ENCODE results near the gene OPTN. TPM values are rescaled to one million over a fixed set of nuclear protein-coding genes. Genes with fewer than 3 reads are reported as not detected.

The OPTN gene
- total and polyA plus RNA-seq, 4 donors, result 23.0 to 45.6 (median 37.7) TPM

- Histone ChIP-seq H3K27ac (ENCODE audit: low read depth in 1 of 2, low read length in 1 of 2) (no peak overlapping the region), H3K9me3 (ENCODE audit: control insufficient read depth in 4 of 4, insufficient read depth in 3 of 4, low read length in 3 of 4) (peaks cover 0 to 2% (median 0%) of the 10 kb centered on the region in 4 donors), H3K36me3 (ENCODE audit: control insufficient read depth in 4 of 4, insufficient read depth in 4 of 4, low read length in 4 of 4) (no peaks in the 10 kb centered on the region), H3K4me3 (no peak overlapping the region), H3K9ac (ENCODE audit: insufficient read depth in 1 of 2, low read length in 2 of 2) (no peak overlapping the region), H3K27me3 (ENCODE audit: control insufficient read depth in 3 of 3, insufficient read depth in 3 of 3, low read length in 2 of 3) (peaks cover 0 to 17% (median 0%) of the 10 kb centered on the region in 3 donors), H3K4me1 (ENCODE audit: control insufficient read depth in 5 of 5, insufficient read depth in 5 of 5, low read length in 5 of 5) (no peaks in the 10 kb centered on the region)
- 98 to 99% methylated on average over 2 of the region's 2 CpGs for whole genome bisulfite sequencing, 2 donors
- DNase-seq (no peak), ATAC-seq (ENCODE audit: insufficient read depth, low FRiP score) (no peak)
- TF ChIP-seq, protein P1, sequence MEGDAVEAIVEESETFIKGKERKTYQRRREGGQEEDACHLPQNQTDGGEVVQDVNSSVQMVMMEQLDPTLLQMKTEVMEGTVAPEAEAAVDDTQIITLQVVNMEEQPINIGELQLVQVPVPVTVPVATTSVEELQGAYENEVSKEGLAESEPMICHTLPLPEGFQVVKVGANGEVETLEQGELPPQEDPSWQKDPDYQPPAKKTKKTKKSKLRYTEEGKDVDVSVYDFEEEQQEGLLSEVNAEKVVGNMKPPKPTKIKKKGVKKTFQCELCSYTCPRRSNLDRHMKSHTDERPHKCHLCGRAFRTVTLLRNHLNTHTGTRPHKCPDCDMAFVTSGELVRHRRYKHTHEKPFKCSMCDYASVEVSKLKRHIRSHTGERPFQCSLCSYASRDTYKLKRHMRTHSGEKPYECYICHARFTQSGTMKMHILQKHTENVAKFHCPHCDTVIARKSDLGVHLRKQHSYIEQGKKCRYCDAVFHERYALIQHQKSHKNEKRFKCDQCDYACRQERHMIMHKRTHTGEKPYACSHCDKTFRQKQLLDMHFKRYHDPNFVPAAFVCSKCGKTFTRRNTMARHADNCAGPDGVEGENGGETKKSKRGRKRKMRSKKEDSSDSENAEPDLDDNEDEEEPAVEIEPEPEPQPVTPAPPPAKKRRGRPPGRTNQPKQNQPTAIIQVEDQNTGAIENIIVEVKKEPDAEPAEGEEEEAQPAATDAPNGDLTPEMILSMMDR (IDR thresholded peaks at IDR 0.05; ENCODE audit: control extremely low read depth, extremely low read depth), result no peak
Measured at GRCh38 chr10:13068484-13068883, 31.5 kb upstream of the OPTN start.

- Histone ChIP-seq H3K4me1 (ENCODE audit: control insufficient read depth in 5 of 5, insufficient read depth in 5 of 5, low read length in 5 of 5) (no peaks in the 10 kb centered on the region), H3K4me3 (no peak overlapping the region), H3K27me3 (ENCODE audit: control insufficient read depth in 3 of 3, insufficient read depth in 3 of 3, low read length in 2 of 3) (peaks cover 0 to 4% (median 0%) of the 10 kb centered on the region in 3 donors), H3K27ac (ENCODE audit: low read depth in 1 of 2, low read length in 1 of 2) (no peak overlapping the region), H3K9me3 (ENCODE audit: control insufficient read depth in 4 of 4, insufficient read depth in 3 of 4, low read length in 3 of 4) (peaks cover 0 to 2% (median 0%) of the 10 kb centered on the region in 4 donors), H3K9ac (ENCODE audit: insufficient read depth in 1 of 2, low read length in 2 of 2) (no peak overlapping the region), H3K36me3 (ENCODE audit: control insufficient read depth in 4 of 4, insufficient read depth in 4 of 4, low read length in 4 of 4) (no peaks in the 10 kb centered on the region)
- 94 to 96% methylated on average over 3 of the region's 3 CpGs for WGBS, 2 donors
- DNase-seq (no peak), ATAC-seq (ENCODE audit: insufficient read depth, low FRiP score) (no peak)
- TF ChIP-seq, protein P1 (IDR thresholded peaks at IDR 0.05; ENCODE audit: control extremely low read depth, extremely low read depth), result no peak
Measured at GRCh38 chr10:13072339-13072738, 27.6 kb upstream of the OPTN start.

GRCh38 chr10:13074563-13075451 is 25.2 kb upstream of the OPTN start:
- no peak overlapping the region for H3K27ac ChIP-seq (ENCODE audit: low read depth in 1 of 2, low read length in 1 of 2)
- WGBS, 2 donors, result 23 to 28% methylated on average over 18 of the region's 18 CpGs
- H3K27me3 ChIP-seq (ENCODE audit: control insufficient read depth in 3 of 3, insufficient read depth in 3 of 3, low read length in 2 of 3), result peaks cover 0 to 4% (median 0%) of the 10 kb centered on the region in 3 donors
- no peaks in the 10 kb centered on the region for H3K4me1 ChIP-seq (ENCODE audit: control insufficient read depth in 5 of 5, insufficient read depth in 5 of 5, low read length in 5 of 5)
- H3K9me3 ChIP-seq (ENCODE audit: control insufficient read depth in 4 of 4, insufficient read depth in 3 of 4, low read length in 3 of 4), result peaks cover 0 to 9% (median 4%) of the 10 kb centered on the region in 4 donors
- no peak overlapping the region for H3K9ac ChIP-seq (ENCODE audit: insufficient read depth in 1 of 2, low read length in 2 of 2)
- TF ChIP-seq, protein P1 (IDR thresholded peaks at IDR 0.05; ENCODE audit: control extremely low read depth, extremely low read depth), result peak; percentile 65
- peak; percentile 70 to 72 (median 71) for DNase-seq
- H3K4me3 ChIP-seq, result no peak overlapping the region
- ATAC-seq (ENCODE audit: insufficient read depth, low FRiP score), result no peak
- H3K36me3 ChIP-seq (ENCODE audit: control insufficient read depth in 4 of 4, insufficient read depth in 4 of 4, low read length in 4 of 4), result no peaks in the 10 kb centered on the region

All from lung (tissue), 12 donors.